Activated naive CD8-positive, alpha-beta T cell treated with anti-CD3 and anti-CD28 coated beads, Interleukin-2, amount 10 ng/mL, durations not matched to agents 7 days and 5 days (primary cell): ENCODE results near the gene CYSLTR1. TPM values are rescaled to one million over a fixed set of nuclear protein-coding genes. Genes with fewer than 3 reads are reported as not detected.

ENCODE experiments used
- ATAC-seq: fragments of 150-1000 bp; cut with Tn5 transposase; one replicate; pipeline ENCODE4 v1.10.0; 2021; ENCODE audit warnings: low read depth, moderate library complexity
- POLR2A ChIA-PET: fragments of 350-600 bp; sonication (Branson Sonifier 250); formaldehyde crosslinking; loops from one replicate; lab custom pipeline; 2021; ENCODE audit warnings: antibody characterized with exemption; lab: Charles Lee
- DNase-seq: peaks from one replicate; pipeline ENCODE4 v3.0.0; 2021
- H3K27ac Mint-ChIP-seq: one replicate; pipeline ENCODE4 v1.8.0; 2022; ENCODE audit warnings: mild to moderate bottlenecking, mixed read lengths
- H3K27me3 Mint-ChIP-seq: one replicate; pipeline ENCODE4 v1.8.0; 2022; ENCODE audit warnings: mild to moderate bottlenecking, moderate library complexity, mixed read lengths
- H3K36me3 Mint-ChIP-seq: one replicate; pipeline ENCODE4 v1.8.0; 2021; ENCODE audit warnings: mild to moderate bottlenecking, mixed read lengths
- H3K4me1 Mint-ChIP-seq: one replicate; pipeline ENCODE4 v1.8.0; 2021; ENCODE audit warnings: mixed read lengths
- H3K4me3 Mint-ChIP-seq: one replicate; pipeline ENCODE4 v1.8.0; 2022; ENCODE audit warnings: mild to moderate bottlenecking, moderate library complexity, mixed read lengths
- H3K9me3 Mint-ChIP-seq: one replicate; pipeline ENCODE4 v1.8.0; 2021; ENCODE audit warnings: mixed read lengths
- total RNA-seq, 2 experiments: library from RNA; stranded (reverse); gene quantifications; one replicate each; pipeline ENCODE4 v1.2.3, GENCODE V29; 2021

Gene CYSLTR1, protein sequence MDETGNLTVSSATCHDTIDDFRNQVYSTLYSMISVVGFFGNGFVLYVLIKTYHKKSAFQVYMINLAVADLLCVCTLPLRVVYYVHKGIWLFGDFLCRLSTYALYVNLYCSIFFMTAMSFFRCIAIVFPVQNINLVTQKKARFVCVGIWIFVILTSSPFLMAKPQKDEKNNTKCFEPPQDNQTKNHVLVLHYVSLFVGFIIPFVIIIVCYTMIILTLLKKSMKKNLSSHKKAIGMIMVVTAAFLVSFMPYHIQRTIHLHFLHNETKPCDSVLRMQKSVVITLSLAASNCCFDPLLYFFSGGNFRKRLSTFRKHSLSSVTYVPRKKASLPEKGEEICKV
- 1 to 10 TPM; 4.1 to 4.2 TPM for total RNA-seq

DNA sequence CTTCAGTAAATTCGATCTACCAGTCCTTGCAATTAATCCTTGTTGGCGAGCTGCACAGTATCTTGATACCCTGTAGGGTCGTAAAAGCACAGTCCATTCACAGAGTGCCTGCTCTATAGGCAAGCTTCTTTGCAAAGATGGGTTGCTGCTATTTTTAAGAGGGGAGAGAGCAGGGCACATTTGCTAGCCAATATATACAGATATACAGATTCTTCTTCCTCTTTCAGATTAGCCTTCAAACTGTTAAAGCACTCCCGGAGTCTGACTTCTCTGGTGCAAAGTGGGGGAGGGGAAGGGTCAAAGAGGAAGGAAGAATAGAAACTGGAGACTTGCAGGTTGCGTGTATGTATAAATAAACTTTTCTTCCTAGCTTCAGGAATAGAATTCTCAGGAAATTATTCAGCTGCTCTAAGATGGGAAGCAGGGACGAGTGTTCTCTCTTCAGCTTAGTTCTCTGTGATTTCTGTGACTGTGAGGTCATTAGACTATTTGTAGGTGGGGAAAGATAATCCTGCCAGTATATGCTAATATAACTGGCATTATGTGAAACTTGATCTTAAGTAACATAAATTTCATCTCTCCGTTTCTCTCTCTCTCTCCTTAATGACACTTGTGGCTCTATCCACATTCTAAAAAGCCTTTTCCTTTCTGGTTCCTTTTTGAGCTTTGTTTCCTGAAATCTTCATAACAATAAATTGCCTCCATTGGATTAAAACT, at the start of gene CYSLTR1:
Gene CYSLTR1, minus strand, starts transcription at position 242 of the 717 bp plus-strand sequence. CDS start 53,865 bp downstream, outside the sequence.
- peaks cover 2% of the 10 kb centered on the region for H3K36me3 Mint-ChIP-seq
- ATAC-seq (no peak), DNase-seq (no peak)
- POLR2A ChIA-PET = no interaction called here
- H3K4me1 Mint-ChIP-seq = peaks cover 39% of the 10 kb centered on the region
- peak within 1 kb of the TSS; percentile 76 for H3K4me3 Mint-ChIP-seq
- no peaks in the 10 kb centered on the region for H3K27me3 Mint-ChIP-seq
- no peaks in the 10 kb centered on the region for H3K9me3 Mint-ChIP-seq
- H3K27ac Mint-ChIP-seq = peak within 1 kb of the TSS; percentile 71

DNA sequence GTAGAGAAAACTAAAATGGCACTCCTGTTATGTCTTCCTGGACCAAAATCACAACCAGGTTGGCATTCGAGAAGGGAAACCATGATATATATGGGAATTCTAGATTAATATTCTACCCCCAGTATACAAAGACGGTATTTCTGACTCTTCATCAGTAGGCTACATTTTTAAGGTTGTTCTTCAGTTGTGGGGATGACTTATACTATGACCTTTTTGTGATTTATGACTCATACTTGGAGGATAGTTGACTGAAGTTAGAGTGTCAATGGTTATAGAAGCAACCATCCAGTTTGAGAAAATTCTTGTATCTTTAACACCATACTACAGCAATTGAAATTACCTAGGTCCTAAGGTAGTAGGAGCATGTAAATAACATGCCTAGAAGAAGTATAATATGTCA, 49.8 kb upstream of the CYSLTR1 start:
- Mint-ChIP-seq H3K27ac (no peak overlapping the region), H3K4me1 (peaks cover 4% of the 10 kb centered on the region), H3K36me3 (peaks cover 8% of the 10 kb centered on the region), H3K4me3 (no peak overlapping the region), H3K9me3 (peaks cover 4% of the 10 kb centered on the region), H3K27me3 (no peaks in the 10 kb centered on the region)
- ATAC-seq (no peak), DNase-seq (no peak)
- POLR2A ChIA-PET = no interaction called here

DNA sequence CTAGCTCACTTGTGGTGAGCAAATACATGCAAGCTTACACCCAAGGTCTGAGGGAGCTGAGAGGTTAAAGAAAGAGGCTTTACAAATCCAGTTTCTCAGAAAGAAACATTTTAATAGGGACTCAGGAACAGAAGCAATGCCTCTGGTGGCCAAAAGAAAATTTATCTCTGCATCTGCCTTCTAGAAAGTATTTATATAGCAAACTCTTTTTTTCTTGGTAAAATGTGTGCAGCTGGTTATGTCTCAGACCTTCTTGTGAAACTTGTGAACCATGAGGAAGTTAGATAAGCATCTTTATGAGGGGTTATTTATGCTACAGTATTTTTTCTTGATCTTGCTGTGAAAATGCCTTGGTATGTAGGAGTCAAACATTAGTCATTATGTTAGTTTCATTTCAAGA, 48.5 kb upstream of the CYSLTR1 start:
- Mint-ChIP-seq H3K27ac (peak overlapping the region; percentile 21), H3K27me3 (no peaks in the 10 kb centered on the region)

DNA sequence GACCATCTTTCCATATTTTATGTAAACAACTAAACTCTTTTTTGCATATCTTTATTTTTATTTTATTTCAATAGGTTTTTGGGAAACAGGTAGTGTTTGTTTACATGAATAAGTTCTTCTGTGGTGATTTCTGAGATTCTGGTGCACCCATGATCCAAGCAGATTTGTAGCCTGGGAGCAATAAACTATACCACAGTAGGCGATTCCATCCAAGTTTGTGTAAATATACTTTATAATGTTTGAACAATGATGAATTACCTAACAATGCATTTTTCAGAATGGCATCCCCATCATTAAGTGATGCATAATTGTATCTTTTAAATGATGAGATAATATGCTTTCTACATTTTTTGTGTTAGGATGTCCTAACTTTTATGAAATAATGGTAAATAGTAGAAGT, 39.2 kb upstream of the CYSLTR1 start:
- peaks cover 6% of the 10 kb centered on the region for H3K9me3 Mint-ChIP-seq
- ATAC-seq (no peak), DNase-seq (no peak)
- peaks cover 5% of the 10 kb centered on the region for H3K36me3 Mint-ChIP-seq
- no peak overlapping the region for H3K27ac Mint-ChIP-seq
- H3K4me3 Mint-ChIP-seq = no peak overlapping the region
- H3K4me1 Mint-ChIP-seq = peaks cover 1% of the 10 kb centered on the region
- POLR2A ChIA-PET = no interaction called here
- no peaks in the 10 kb centered on the region for H3K27me3 Mint-ChIP-seq

More for the DNA sequence above, 48.5 kb upstream of the CYSLTR1 start:
- DNase-seq (no peak), ATAC-seq (peak; percentile 18)
- peaks cover 6% of the 10 kb centered on the region for H3K4me1 Mint-ChIP-seq
- peaks cover 11% of the 10 kb centered on the region for H3K36me3 Mint-ChIP-seq
- no peak overlapping the region for H3K4me3 Mint-ChIP-seq
- peaks cover 10% of the 10 kb centered on the region for H3K9me3 Mint-ChIP-seq
- POLR2A ChIA-PET = no interaction called here

DNA sequence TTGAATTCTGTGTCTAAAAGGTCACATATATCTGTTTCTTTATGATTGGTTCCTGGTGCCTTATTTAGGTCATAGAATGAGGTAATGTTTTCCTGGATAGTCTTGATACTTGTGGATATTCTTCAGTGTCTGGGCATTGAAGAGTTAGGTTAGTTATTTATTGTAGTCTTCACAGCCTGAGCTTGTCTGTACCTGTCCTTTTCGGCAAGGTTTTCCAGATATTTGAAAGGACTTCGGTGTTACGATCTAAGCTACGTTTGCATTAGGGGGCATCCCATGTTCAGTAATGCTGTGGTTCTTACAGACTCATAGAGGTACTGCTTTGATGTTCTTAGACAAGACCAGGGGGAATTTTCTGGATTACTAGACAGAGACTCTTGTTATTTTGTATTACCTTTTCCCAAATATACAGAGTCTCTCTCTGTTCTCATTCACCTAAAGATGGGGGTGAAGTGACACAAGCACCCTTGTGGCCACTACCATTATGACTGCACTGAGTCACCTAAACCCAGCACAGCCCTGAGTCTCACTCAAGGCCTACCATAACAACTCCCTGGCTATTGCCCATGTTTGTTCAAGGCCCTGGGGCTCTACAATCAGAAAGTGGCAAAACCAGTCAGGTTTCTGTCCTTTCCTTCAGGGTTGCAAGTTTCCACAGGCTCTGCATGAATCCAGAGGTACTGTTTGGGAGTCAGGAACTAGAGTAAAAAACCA, 30.1 kb upstream of the CYSLTR1 start:
- Mint-ChIP-seq H3K4me3 (no peak overlapping the region), H3K9me3 (no peaks in the 10 kb centered on the region), H3K4me1 (no peaks in the 10 kb centered on the region), H3K27me3 (no peaks in the 10 kb centered on the region), H3K27ac (no peak overlapping the region), H3K36me3 (peaks cover 1% of the 10 kb centered on the region)
- POLR2A ChIA-PET = no interaction called here
- ATAC-seq (no peak), DNase-seq (no peak)

DNA sequence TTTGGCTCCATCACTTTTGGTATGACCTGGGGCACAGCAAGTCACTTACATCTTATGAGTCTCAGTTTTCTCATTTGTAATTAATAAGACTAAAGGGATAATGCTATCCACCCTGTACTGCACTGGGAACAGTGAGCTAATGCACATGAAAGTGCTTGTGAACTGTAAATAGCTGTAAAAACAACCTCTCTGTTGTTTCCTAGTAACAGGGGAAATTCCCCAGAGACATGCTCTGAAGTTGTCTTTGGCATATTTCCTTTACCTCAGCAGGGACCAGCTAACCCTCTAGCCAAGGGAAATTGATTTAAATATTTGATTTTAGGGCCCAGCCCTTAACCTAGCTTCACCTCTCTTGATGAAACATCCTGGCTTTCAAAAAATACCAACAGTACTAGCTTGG, 6.1 kb upstream of the CYSLTR1 start:
- Mint-ChIP-seq H3K4me1 (peaks cover 32% of the 10 kb centered on the region), H3K27ac (no peak overlapping the region), H3K27me3 (no peaks in the 10 kb centered on the region), H3K36me3 (peaks cover 5% of the 10 kb centered on the region), H3K4me3 (no peak overlapping the region), H3K9me3 (peaks cover 2% of the 10 kb centered on the region)
- POLR2A ChIA-PET = no interaction called here
- no peak for DNase-seq
- ATAC-seq = peak; percentile 79

DNA sequence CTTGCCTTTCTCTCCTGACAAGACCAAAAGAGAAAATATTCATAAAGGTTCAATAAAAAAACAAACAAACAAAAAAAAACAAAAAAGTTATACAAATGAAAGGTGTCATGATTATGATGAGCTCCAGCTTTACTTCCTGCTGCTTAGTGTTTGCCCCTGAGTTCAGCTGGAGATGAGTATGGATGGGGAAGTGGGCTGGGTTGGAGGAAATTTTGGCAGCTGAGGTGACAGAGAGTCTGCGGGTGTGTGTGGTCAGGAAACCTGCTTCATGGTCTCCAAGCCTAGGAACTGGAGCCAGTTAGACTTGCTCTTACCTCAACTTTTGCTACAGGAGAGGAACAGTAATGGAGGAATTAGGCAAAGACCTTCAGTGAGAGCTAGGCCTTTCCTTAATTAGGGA, 4.3 kb upstream of the CYSLTR1 start:
- H3K4me3 Mint-ChIP-seq = no peak overlapping the region
- DNase-seq (no peak), ATAC-seq (no peak)
- no peak overlapping the region for H3K27ac Mint-ChIP-seq
- peaks cover 5% of the 10 kb centered on the region for H3K36me3 Mint-ChIP-seq
- H3K27me3 Mint-ChIP-seq = no peaks in the 10 kb centered on the region
- POLR2A ChIA-PET = interaction anchor here (1.1 kb wide), 2 partner anchors 10 to 192 kb away, joined by 3 to 4 read pairs; partner anchors contain the start of gene TAF9B
- H3K4me1 Mint-ChIP-seq = peaks cover 40% of the 10 kb centered on the region
- H3K9me3 Mint-ChIP-seq = no peaks in the 10 kb centered on the region

DNA sequence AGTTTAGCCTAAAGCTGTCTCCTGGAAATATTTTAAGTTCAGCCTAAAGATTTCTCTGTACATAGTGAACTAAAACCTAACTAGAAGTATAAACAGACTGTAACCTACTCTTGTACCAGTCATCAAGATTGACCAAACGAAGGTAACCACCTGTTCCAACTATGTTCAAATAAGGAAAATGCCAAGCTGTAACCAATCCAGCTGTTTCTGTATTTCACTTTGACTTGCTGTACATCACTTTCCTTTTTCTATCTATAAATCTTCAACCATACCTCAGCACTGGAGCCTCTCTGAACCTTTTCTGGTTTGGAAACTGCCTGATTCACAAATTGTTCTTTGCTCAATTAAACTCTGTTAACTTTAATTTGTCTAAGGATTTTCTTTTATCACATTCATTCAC, 3.1 kb upstream of the CYSLTR1 start:
- H3K4me3 Mint-ChIP-seq = no peak overlapping the region
- POLR2A ChIA-PET = no interaction called here
- no peaks in the 10 kb centered on the region for H3K9me3 Mint-ChIP-seq
- no peak overlapping the region for H3K27ac Mint-ChIP-seq
- H3K4me1 Mint-ChIP-seq = peaks cover 40% of the 10 kb centered on the region
- H3K36me3 Mint-ChIP-seq = peaks cover 3% of the 10 kb centered on the region
- H3K27me3 Mint-ChIP-seq = no peaks in the 10 kb centered on the region
- ATAC-seq (no peak), DNase-seq (no peak)

DNA sequence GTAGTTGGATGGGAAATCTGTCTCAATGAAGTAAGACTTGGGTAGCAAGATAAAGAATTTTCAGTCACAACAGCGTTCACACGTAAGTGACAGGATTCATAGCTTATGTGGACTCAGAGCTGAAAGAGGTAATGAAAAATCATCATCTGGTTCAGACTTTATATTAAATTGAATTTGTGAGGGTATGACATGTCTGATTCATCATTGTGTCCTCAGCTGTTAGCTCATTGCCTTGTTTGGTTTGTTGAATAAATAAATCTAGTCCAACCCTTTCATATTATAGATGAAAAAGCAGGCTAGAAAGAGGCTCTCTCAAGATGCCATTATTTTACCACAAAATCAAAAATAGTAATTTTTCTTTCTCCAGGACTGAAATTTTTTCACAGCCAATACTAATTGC, 2.7 kb upstream of the CYSLTR1 start:
- POLR2A ChIA-PET = no interaction called here

DNA sequence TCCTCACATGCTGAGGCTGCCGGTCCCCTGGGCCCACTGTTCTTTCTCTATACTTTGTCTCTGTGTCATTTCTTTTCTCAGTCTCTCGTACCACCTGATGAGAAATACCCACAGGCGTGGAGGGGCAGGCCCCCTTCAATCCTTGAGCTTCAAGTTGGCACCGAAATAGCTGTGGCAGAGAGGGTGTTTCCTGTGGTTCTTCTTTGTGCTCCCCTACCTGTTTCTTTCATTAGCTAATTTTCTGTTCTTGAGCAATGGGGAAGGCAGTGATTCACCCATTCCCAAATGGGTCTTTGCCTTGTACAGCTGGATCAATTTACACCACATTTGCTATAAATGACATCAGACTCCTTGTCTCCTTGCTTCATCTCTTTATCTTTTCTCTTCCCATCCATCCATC, 2.1 kb upstream of the CYSLTR1 start:
- peak overlapping the region; percentile 21 for H3K4me3 Mint-ChIP-seq
- H3K36me3 Mint-ChIP-seq = no peaks in the 10 kb centered on the region
- POLR2A ChIA-PET = no interaction called here
- DNase-seq (no peak), ATAC-seq (no peak)
- no peaks in the 10 kb centered on the region for H3K9me3 Mint-ChIP-seq
- H3K4me1 Mint-ChIP-seq = peaks cover 35% of the 10 kb centered on the region
- peak overlapping the region; percentile 61 for H3K27ac Mint-ChIP-seq
- H3K27me3 Mint-ChIP-seq = no peaks in the 10 kb centered on the region

More for the DNA sequence above, 2.7 kb upstream of the CYSLTR1 start:
- Mint-ChIP-seq H3K4me1 (peaks cover 37% of the 10 kb centered on the region), H3K27ac (no peak overlapping the region), H3K9me3 (no peaks in the 10 kb centered on the region), H3K4me3 (peak overlapping the region; percentile 21), H3K36me3 (peaks cover 3% of the 10 kb centered on the region), H3K27me3 (no peaks in the 10 kb centered on the region)
- ATAC-seq (no peak), DNase-seq (no peak)

DNA sequence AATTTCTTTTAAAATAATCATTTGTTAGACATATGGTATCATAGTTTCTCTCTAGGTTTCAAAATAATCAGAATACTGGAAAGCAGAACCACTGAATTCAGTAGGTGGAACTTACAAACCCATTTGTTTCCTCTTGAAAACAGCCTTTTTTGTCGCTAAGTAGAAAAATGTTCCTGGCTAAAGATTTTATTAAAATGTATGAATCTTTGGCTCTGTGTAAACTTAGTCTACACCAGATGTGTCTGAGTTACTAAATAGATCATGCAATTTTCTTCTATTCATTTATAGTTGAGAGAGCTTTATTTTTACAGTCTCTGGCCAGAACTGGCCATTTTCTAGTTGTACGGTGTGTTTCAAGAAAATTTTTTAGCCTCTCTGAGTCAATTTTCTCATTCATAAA, 1.0 kb downstream of the CYSLTR1 start:
- peaks cover 2% of the 10 kb centered on the region for H3K36me3 Mint-ChIP-seq
- no peaks in the 10 kb centered on the region for H3K27me3 Mint-ChIP-seq
- H3K27ac Mint-ChIP-seq = no peak overlapping the region
- H3K4me3 Mint-ChIP-seq = peak overlapping the region; percentile 76
- POLR2A ChIA-PET = no interaction called here
- peaks cover 40% of the 10 kb centered on the region for H3K4me1 Mint-ChIP-seq
- no peaks in the 10 kb centered on the region for H3K9me3 Mint-ChIP-seq
- no peak for DNase-seq
- ATAC-seq = no peak

DNA sequence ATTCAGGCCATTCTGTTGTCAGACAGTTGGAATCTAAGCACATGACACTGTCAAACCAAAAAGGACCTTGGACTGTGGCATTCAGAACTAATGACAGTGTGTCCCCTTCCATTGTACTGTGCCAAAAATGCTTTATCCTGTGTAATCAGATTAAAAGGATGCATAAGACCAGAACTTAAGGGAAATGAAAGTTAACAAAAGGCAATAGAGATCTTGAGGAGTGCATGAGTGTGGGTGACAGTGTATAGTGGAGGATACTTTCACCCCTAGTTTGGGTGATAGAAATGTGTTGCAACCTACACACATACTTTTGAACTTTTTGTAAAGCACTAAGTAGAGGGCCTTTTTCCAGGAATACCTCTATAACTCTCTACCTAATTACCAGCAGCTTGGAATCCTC, 4.5 kb downstream of the CYSLTR1 start:
- peaks cover 26% of the 10 kb centered on the region for H3K4me1 Mint-ChIP-seq
- no peak for DNase-seq
- H3K9me3 Mint-ChIP-seq = no peaks in the 10 kb centered on the region
- H3K4me3 Mint-ChIP-seq = peak overlapping the region; percentile 58
- H3K27ac Mint-ChIP-seq = peak overlapping the region; percentile 82
- H3K27me3 Mint-ChIP-seq = no peaks in the 10 kb centered on the region
- peaks cover 9% of the 10 kb centered on the region for H3K36me3 Mint-ChIP-seq
- POLR2A ChIA-PET = interaction anchor here (1.6 kb wide), 1 partner anchor 9 kb away, joined by 4 read pairs; no protein-coding TSS in a partner anchor
- ATAC-seq = peak; percentile 19

DNA sequence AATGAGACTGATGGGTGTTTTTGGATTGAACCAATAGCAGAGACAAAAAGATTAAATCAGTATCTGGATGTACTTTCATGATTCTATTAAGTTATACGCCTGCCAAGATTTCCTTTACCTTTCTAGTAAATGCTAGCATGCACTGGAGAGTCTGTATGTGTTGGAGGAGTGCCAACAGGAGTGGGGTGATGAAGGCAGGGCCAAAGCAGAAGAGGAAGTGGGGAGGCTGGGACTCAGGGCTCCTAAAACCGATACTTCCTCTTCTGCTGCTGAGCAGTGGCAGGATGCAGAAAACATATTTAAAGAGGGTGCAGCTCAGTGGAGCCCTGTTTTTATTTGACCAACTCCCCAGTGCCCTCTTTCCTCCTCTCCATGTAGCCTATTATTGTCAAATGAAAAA, 5.6 kb downstream of the CYSLTR1 start:
- ATAC-seq (peak; percentile 97), DNase-seq (peak; percentile 34)
- peak overlapping the region; percentile 85 for H3K27ac Mint-ChIP-seq
- peaks cover 22% of the 10 kb centered on the region for H3K4me1 Mint-ChIP-seq
- H3K9me3 Mint-ChIP-seq = no peaks in the 10 kb centered on the region
- H3K36me3 Mint-ChIP-seq = peaks cover 9% of the 10 kb centered on the region
- POLR2A ChIA-PET = interaction anchor here (0.7 to 1.6 kb wide), 2 partner anchors 10 to 206 kb away, joined by 3 to 4 read pairs; no protein-coding TSS in a partner anchor
- no peaks in the 10 kb centered on the region for H3K27me3 Mint-ChIP-seq
- H3K4me3 Mint-ChIP-seq = peak overlapping the region; percentile 58
